K562 (cell line): ENCODE data around the gene PDGFD. TPM values are rescaled to one million over a fixed set of nuclear protein-coding genes. Genes with fewer than 3 reads are reported as not detected.

ENCODE experiments used
- CEBPZ ChIP-seq: fragments of 150-350 bp; IDR thresholded peaks from 2 replicates; pipeline ENCODE4 v1.6.1; 2014; ENCODE audit warnings: low read depth, mild to moderate bottlenecking, low read length, borderline replicate concordance
- GMEB1 ChIP-seq: fragments of 250-450 bp; sonication (Bioruptor Pico); IDR thresholded peaks from 2 replicates; pipeline ENCODE4 v1.4.0; 2020; ENCODE audit warnings: mild to moderate bottlenecking
- IFI16 ChIP-seq: fragments of 250-450 bp; sonication (Bioruptor Pico); IDR thresholded peaks from 2 replicates; pipeline ENCODE4 v2.1.2; 2022; ENCODE audit warnings: mild to moderate bottlenecking, inconsistent platforms
- POLR2H ChIP-seq: IDR thresholded peaks from 2 replicates; pipeline ENCODE4 v1.6.1; 2016; ENCODE audit warnings: missing genetic modification characterization, low read depth, mild to moderate bottlenecking, control low read depth, missing compliant biosample characterization, moderate library complexity
- ZNF324 ChIP-seq: fragments of 250-450 bp; sonication (Bioruptor Pico); IDR thresholded peaks from 2 replicates; pipeline ENCODE4 v1.4.0; 2020; ENCODE audit warnings: mild to moderate bottlenecking
- polyA plus RNA-seq, 8 experiments: library from polyadenylated mRNA; depleted of rRNA in 4 of 8; stranded (reverse) in 5 of 8; unstranded in 3 of 8; fragments of >200 nt; fragmentation: Nextera tagmentation in 2 of 8; fragmentation: Illumina TruSeq in 1 of 8; extraction: Ambion mirVana in 2 of 8; extraction: Trizol in 1 of 8; gene quantifications; 2 replicates each; pipeline versions ENCODE4 v1.2.1 to v1.2.3, GENCODE V29; 2011 to 2014; ENCODE audit warnings: inconsistent platforms in 1 of 8, missing spikeins in 1 of 8
- total RNA-seq, 7 experiments: library from RNA; depleted of rRNA in 6 of 7; stranded (reverse); fragments of >200 nt in 6 of 7; fragmentation: Illumina TruSeq in 2 of 7; extraction: Trizol in 2 of 7; gene quantifications; 2 replicates each; pipeline versions ENCODE4 v1.2.1 to v1.2.3, GENCODE V29; 2011 to 2021; ENCODE audit warnings: low replicate concordance in 1 of 7
- TF ChIP-seq, protein P1 (sequence below): sonication (generic); formaldehyde crosslinking; IDR thresholded peaks from 2 replicates; pipeline ENCODE4 v1.8.1; 2022; ENCODE audit warnings: missing genetic modification reagents
- TF ChIP-seq, protein P2 (sequence below): fragments of 450-650 bp; IDR thresholded peaks from 2 replicates; pipeline ENCODE4 v1.6.1; 2014; ENCODE audit warnings: low read depth, mild to moderate bottlenecking, moderate library complexity, borderline replicate concordance

PDGFD gene
- total and polyA plus RNA-seq, 9 of the 15 experiments (the other 6 are each of a cell fraction or from before 2014, with no cell fraction given), result 0.11 TPM; not detected in 8

GRCh38 chr11:104169091-104169490, 5.1 kb upstream of the PDGFD start (continued):
- TF ChIP-seq POLR2H (tag) (no peak), CEBPZ (no peak), ZNF324 (CRISPR knock-in tag) (no peak), IFI16 (no peak), GMEB1 (CRISPR knock-in tag) (no peak)
- TF ChIP-seq, protein P1, sequence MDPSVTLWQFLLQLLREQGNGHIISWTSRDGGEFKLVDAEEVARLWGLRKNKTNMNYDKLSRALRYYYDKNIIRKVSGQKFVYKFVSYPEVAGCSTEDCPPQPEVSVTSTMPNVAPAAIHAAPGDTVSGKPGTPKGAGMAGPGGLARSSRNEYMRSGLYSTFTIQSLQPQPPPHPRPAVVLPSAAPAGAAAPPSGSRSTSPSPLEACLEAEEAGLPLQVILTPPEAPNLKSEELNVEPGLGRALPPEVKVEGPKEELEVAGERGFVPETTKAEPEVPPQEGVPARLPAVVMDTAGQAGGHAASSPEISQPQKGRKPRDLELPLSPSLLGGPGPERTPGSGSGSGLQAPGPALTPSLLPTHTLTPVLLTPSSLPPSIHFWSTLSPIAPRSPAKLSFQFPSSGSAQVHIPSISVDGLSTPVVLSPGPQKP (CRISPR knock-in tag), result no peak
- TF ChIP-seq, protein P2, sequence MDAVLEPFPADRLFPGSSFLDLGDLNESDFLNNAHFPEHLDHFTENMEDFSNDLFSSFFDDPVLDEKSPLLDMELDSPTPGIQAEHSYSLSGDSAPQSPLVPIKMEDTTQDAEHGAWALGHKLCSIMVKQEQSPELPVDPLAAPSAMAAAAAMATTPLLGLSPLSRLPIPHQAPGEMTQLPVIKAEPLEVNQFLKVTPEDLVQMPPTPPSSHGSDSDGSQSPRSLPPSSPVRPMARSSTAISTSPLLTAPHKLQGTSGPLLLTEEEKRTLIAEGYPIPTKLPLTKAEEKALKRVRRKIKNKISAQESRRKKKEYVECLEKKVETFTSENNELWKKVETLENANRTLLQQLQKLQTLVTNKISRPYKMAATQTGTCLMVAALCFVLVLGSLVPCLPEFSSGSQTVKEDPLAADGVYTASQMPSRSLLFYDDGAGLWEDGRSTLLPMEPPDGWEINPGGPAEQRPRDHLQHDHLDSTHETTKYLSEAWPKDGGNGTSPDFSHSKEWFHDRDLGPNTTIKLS, result no peak
